WTC11 (cell line): Measurements from ENCODE around the gene KRTAP5-6.

Experiments
- CTCF ChIP-seq: fragments of 200-600 bp; IDR thresholded peaks from 2 replicates; pipeline ENCODE4 v1.8.0; 2022; ENCODE audit warnings: antibody characterized with exemption
- MLX ChIP-seq: sonication (generic); formaldehyde crosslinking; IDR thresholded peaks from 2 replicates; pipeline ENCODE4 v1.8.1; 2023; ENCODE audit warnings: mild to moderate bottlenecking, missing genetic modification reagents, moderate library complexity
- NFYB ChIP-seq: sonication (generic); formaldehyde crosslinking; conservative IDR thresholded peaks from 2 replicates; pipeline ENCODE4 v1.8.0; 2022; ENCODE audit warnings: low read depth, missing genetic modification reagents
- SMAD3 ChIP-seq: sonication (generic); formaldehyde crosslinking; IDR thresholded peaks from 2 replicates; pipeline ENCODE4 v1.8.0; 2022; ENCODE audit warnings: missing genetic modification reagents, mild to moderate bottlenecking, borderline replicate concordance
- SP1 ChIP-seq: sonication (generic); formaldehyde crosslinking; conservative IDR thresholded peaks from 2 replicates; pipeline ENCODE4 v1.8.1; 2022; ENCODE audit warnings: missing genetic modification reagents

GRCh38 chr11:1705126-1706052 lies 8.4 kb downstream of the KRTAP5-6 start:
- TF ChIP-seq CTCF (no peak), NFYB (CRISPR knock-in tag) (no peak), SMAD3 (CRISPR knock-in tag) (no peak), SP1 (CRISPR knock-in tag) (no peak), MLX (CRISPR knock-in tag) (no peak)
